AG09309 (cell line): ENCODE results near the gene GLTP.

Experiments
- DNase-seq: peaks from one replicate; pipeline ENCODE4 v3.0.0-alpha.2; 2010; ENCODE audit warnings: low read depth
- H3K4me3 ChIP-seq: 2 replicates; pipeline ENCODE4 v1.5.1; 2011; ENCODE audit warnings: mild to moderate bottlenecking, low read depth, low read length, moderate library complexity; ENCODE audit not compliant: control insufficient read depth
- CTCF ChIP-seq: IDR thresholded peaks from 2 replicates; pipeline ENCODE4 v1.5.1; 2011; ENCODE audit warnings: mild to moderate bottlenecking, low read depth, low read length, inconsistent platforms; ENCODE audit not compliant: insufficient read depth, control insufficient read depth; ENCODE audit errors: missing control alignments

Gene GLTP

GRCh38 chr12:109925185-109925840, 45.0 kb upstream of the GLTP start:
- no peak for TF ChIP-seq CTCF
- no peak overlapping the region for H3K4me3 ChIP-seq
- DNase-seq, result no peak

DNA sequence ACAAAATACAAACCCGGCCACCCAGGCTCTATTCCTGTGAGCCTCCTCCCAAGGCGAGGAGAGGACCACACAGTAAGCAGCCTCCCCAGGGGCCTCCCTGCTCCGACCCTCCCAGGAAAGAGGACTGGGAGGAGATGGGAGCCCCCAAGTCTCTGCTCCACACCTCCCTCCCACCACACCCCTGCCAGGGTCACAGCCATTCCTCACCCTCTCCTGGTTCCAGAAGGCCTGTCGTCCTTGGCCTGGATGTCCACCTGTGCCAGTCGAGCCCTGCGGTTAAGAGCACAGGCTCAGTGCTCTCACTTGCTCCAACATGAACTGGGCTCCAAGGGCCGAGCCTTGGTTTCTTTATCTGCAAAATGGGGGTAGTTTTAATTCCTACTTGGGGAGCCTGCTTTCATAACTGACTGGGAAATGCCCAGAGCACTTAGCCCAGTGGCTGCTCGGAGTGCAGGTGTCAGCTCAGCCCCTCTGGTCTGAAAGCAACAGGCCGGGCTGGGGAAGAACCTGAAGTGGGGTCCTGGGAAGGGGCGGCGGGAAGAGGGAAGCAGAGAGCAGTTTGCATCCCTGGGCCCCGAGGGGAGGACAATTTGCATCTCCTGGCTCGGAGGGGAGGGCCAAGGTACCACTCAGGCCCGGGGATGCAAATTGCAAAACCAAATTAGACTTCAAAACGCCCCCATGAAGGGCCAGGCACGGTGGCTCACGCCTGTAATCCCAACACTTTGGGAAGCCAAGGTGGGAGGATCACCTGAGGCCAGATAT, 43.3 kb upstream of the GLTP start:
- no peak for DNase-seq
- no peak overlapping the region for H3K4me3 ChIP-seq
- TF ChIP-seq CTCF, result no peak

DNA sequence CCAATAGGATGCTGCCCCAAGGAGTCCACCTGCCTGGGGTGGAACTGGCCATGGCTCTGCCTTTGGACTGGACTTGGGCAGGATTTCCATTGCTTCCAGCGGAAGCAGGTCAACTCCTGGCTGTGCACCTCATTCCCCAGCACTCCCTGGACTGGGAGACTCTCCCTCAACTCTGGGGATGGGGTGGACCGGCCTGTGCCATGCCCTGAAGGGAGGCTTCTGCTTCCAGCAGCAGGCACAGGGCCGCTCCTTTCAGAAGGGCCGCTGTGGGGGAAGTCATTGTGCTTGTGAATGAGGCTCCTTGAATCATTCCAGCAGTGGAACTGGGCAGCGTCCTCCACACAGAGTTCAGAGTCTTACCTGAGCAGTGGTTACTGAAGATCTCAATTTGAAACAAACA, 42.7 kb upstream of the GLTP start:
- no peak overlapping the region for H3K4me3 ChIP-seq
- DNase-seq, result no peak
- no peak for TF ChIP-seq CTCF

GRCh38 chr12:109921982-109922381, 41.6 kb upstream of the GLTP start:
- no peak overlapping the region for H3K4me3 ChIP-seq
- no peak for DNase-seq
- TF ChIP-seq CTCF, result no peak

GRCh38 chr12:109920261-109920780, 40.0 kb upstream of the GLTP start:
- no peak for TF ChIP-seq CTCF
- no peak overlapping the region for H3K4me3 ChIP-seq
- DNase-seq, result no peak

DNA sequence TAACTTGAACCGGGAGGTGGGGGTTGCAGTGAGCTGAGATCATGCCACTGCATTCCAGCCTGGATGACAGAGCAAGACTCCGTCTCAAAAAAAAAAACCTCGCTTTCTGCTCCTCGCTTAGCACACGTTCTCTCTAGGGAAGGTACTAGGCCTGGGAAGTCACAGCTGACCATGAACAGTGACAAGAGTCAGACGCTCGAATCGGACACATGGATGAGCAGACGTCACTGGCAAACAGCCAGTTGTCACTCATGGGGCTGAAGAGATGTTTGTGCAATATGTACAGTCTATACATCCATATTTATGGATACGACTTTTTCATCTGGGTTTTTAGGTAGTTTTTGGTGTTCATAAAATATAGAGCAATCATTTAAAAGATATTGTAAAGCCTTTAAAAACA, 39.1 kb upstream of the GLTP start:
- no peak for TF ChIP-seq CTCF

More for the DNA sequence above, 39.1 kb upstream of the GLTP start:
- H3K4me3 ChIP-seq, result no peak overlapping the region
- no peak for DNase-seq
